ENCODE measurements around the gene KIF16B.

DNA sequence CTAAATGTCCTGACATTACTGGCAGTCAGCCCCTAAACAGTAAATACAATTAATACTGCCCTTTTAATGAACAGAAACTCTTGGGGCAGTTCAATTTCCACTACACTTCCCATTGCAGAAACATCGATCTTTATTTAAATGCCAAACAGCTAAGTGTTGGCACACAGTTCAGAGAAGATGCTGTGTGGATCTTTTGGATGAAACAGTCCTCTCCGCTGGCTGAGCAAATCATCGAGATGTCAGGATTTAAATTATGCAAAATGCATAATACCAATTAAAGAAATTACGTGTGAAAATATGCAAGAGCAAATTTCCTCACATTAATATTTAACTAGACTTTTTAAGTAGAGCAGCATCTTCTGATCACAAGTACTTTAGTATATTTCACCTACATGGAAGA is 132.6 kb downstream of the KIF16B start:
- TF ChIP-seq CTCF (conservative IDR thresholded peaks at IDR 0.05) (no peak), ZFX (IDR thresholded peaks at IDR 0.05) (no peak)

Data from C4-2B (cell line).